MM.1S (cell line): ENCODE data around the gene PPP3R2.

Experiments
- DNase-seq: peaks from one replicate; pipeline ENCODE4 v3.0.0-alpha.2; 2015
- H2AFZ ChIP-seq: fragments of 300-600 bp; sonication (generic); 2 replicates; pipeline ENCODE4 v1.6.0; 2016; ENCODE audit warnings: antibody characterized with exemption, low read length
- H3F3A ChIP-seq: fragments of 300-600 bp; sonication (generic); 2 replicates; pipeline ENCODE4 v1.6.1; 2016; ENCODE audit warnings: mild to moderate bottlenecking, antibody characterized with exemption, low read length, moderate library complexity, mixed read lengths; ENCODE audit not compliant: insufficient read depth
- H3K27ac ChIP-seq: fragments of 300-600 bp; sonication (generic); 2 replicates; pipeline ENCODE4 v1.5.1; 2016; ENCODE audit warnings: mild to moderate bottlenecking, low read length
- H3K27me3 ChIP-seq: fragments of 300-600 bp; sonication (generic); replicated peaks from 2 replicates; pipeline ENCODE4 v1.6.0; 2016; ENCODE audit warnings: low read length; ENCODE audit not compliant: insufficient read depth
- H3K36me3 ChIP-seq: fragments of 300-600 bp; sonication (generic); replicated peaks from 2 replicates; pipeline ENCODE4 v1.6.1; 2016; ENCODE audit warnings: mild to moderate bottlenecking, low read length, mixed read lengths; ENCODE audit not compliant: insufficient read depth
- H3K4me1 ChIP-seq: fragments of 300-600 bp; sonication (generic); 2 replicates; pipeline ENCODE4 v1.6.1; 2016; ENCODE audit warnings: low read length, mixed read lengths
- H3K4me2 ChIP-seq: fragments of 300-600 bp; sonication (generic); 2 replicates; pipeline ENCODE4 v1.6.0; 2016; ENCODE audit warnings: low read depth, low read length
- H3K4me3 ChIP-seq: fragments of 300-600 bp; sonication (generic); 2 replicates; pipeline ENCODE4 v1.5.1; 2016; ENCODE audit warnings: low read length, mixed read lengths
- H3K79me2 ChIP-seq: fragments of 300-600 bp; sonication (generic); 2 replicates; pipeline ENCODE4 v1.6.1; 2016; ENCODE audit warnings: mixed run types, low read length, mixed read lengths
- H3K9ac ChIP-seq: fragments of 300-600 bp; sonication (generic); 2 replicates; pipeline ENCODE4 v1.6.1; 2016; ENCODE audit warnings: low read length, mixed read lengths
- H3K9me2 ChIP-seq: fragments of 300-600 bp; sonication (generic); replicated peaks from 2 replicates; pipeline ENCODE4 v1.6.1; 2016; ENCODE audit warnings: mild to moderate bottlenecking, low read length, mixed read lengths; ENCODE audit not compliant: insufficient read depth
- H3K9me3 ChIP-seq: fragments of 300-600 bp; sonication (generic); replicated peaks from 2 replicates; pipeline ENCODE4 v1.6.1; 2016; ENCODE audit warnings: mild to moderate bottlenecking, low read length, mixed read lengths; ENCODE audit not compliant: insufficient read depth
- H4K20me1 ChIP-seq: fragments of 300-600 bp; sonication (generic); 2 replicates; pipeline ENCODE4 v1.6.1; 2016; ENCODE audit warnings: mild to moderate bottlenecking, low read length, moderate library complexity, mixed read lengths; ENCODE audit not compliant: insufficient read depth
- EZH2 ChIP-seq: fragments of 300-600 bp; sonication (generic); optimal IDR thresholded peaks from 2 replicates; pipeline ENCODE3; 2017; ENCODE audit warnings: low read depth, mild to moderate bottlenecking, antibody characterized with exemption, low read length, mixed read lengths
- EZH2phosphoT487 ChIP-seq: fragments of 300-600 bp; sonication (generic); IDR thresholded peaks from 2 replicates; pipeline ENCODE4 v1.6.1; 2018; ENCODE audit warnings: antibody characterized with exemption, low read length
- TF ChIP-seq, protein P1 (sequence below): fragments of 300-600 bp; sonication (generic); IDR thresholded peaks from 2 replicates; pipeline ENCODE4 v1.5.1; 2016; ENCODE audit warnings: antibody characterized with exemption, low read length, mixed read lengths

Gene PPP3R2

DNA sequence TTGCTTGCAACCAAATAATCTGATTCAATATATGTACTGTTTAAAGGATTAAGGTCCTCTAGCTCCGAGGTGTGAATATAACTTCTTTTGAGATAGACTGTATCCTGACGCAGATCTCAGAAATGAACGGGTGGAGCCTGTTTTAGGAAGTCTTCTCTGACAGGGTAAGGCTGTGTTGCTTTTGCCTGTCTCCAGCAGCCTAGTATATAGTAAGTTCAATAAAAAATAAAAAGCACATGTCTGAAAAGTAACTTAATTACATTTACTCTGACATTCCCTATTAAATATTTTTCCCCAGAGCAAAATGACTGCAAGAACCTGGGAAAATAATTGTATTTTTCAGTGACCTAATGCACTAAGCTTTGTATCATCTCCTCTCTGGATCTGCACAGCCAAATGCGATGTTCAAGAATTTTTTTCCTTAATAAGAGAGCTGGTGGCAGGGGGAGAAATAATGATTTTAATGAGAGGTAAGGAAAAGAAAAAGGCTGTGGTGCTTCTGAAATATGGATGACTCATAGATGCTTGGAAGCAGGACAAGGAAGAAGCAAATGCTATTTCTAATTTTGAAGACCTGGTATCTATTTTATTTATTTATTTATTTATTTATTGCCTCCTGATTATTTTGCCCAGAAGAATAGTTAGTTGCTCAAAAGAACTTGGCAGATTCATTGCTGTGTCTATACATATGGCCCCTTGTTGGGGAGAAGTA, 7.3 kb downstream of the PPP3R2 start:
- Histone ChIP-seq H3K9ac (no peak overlapping the region), H3K4me2 (no peak overlapping the region), H3K79me2 (no peaks in the 10 kb centered on the region), H3K4me3 (no peak overlapping the region), H3F3A (no peaks in the 10 kb centered on the region), H3K36me3 (no peaks in the 10 kb centered on the region), H3K9me3 (no peaks in the 10 kb centered on the region), H4K20me1 (no peaks in the 10 kb centered on the region), H3K27me3 (no peaks in the 10 kb centered on the region), H3K27ac (no peak overlapping the region), H2AFZ (no peak overlapping the region), H3K4me1 (no peaks in the 10 kb centered on the region), H3K9me2 (no peaks in the 10 kb centered on the region)
- TF ChIP-seq EZH2 (no peak), EZH2phosphoT487 (no peak)
- TF ChIP-seq, protein P1, sequence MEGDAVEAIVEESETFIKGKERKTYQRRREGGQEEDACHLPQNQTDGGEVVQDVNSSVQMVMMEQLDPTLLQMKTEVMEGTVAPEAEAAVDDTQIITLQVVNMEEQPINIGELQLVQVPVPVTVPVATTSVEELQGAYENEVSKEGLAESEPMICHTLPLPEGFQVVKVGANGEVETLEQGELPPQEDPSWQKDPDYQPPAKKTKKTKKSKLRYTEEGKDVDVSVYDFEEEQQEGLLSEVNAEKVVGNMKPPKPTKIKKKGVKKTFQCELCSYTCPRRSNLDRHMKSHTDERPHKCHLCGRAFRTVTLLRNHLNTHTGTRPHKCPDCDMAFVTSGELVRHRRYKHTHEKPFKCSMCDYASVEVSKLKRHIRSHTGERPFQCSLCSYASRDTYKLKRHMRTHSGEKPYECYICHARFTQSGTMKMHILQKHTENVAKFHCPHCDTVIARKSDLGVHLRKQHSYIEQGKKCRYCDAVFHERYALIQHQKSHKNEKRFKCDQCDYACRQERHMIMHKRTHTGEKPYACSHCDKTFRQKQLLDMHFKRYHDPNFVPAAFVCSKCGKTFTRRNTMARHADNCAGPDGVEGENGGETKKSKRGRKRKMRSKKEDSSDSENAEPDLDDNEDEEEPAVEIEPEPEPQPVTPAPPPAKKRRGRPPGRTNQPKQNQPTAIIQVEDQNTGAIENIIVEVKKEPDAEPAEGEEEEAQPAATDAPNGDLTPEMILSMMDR, result no peak
- no peak for DNase-seq

DNA sequence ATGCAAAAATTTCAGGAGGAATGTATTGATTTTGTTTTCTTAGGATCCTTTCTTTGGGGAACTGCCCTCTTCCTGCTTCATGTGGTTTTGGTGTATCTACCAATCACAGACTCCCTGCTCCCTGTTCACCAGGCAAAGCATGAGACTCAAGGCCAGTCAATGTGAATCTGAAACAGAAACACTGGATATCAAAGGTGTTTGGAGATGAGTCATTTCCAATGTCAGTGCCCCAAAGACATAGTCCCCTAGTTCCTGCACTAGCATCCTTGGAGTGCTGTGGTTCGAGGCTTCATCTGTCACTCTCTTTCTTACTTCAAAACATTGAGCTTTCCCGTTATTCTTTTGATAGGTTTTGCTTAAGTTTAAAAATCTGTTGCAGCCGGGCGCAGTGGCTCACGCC, 8.1 kb downstream of the PPP3R2 start:
- Histone ChIP-seq H4K20me1 (no peaks in the 10 kb centered on the region), H3K4me1 (no peaks in the 10 kb centered on the region), H3K4me2 (no peak overlapping the region), H3K4me3 (no peak overlapping the region), H3K36me3 (no peaks in the 10 kb centered on the region), H2AFZ (no peak overlapping the region), H3K9me2 (no peaks in the 10 kb centered on the region), H3K27me3 (no peaks in the 10 kb centered on the region), H3K79me2 (no peaks in the 10 kb centered on the region), H3K27ac (no peak overlapping the region), H3K9ac (no peak overlapping the region), H3K9me3 (no peaks in the 10 kb centered on the region), H3F3A (no peaks in the 10 kb centered on the region)
- TF ChIP-seq EZH2phosphoT487, result no peak
- TF ChIP-seq EZH2, result no peak
- TF ChIP-seq, protein P1, result no peak
- no peak for DNase-seq

DNA sequence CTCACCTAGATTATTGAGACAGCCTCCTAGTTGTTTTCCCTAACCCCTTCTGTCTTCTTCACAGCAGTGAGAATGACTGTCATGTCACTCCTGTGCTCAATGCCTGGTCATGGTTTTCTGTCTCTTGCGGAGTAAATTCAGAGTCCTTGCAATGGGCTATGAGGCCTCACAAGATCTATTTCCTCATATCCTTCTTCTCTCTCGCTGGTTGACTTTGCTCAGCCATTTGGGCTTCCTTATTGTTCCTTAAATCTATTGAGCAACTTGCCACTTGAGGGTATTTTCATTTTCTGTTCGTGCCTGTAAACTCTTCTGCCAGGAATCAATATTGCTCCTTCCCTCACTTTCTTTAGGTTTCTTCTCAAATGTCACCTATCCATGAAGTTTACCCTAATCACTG, 9.0 kb downstream of the PPP3R2 start:
- H3F3A ChIP-seq, result no peaks in the 10 kb centered on the region
- no peaks in the 10 kb centered on the region for H3K4me1 ChIP-seq
- H3K79me2 ChIP-seq, result no peaks in the 10 kb centered on the region
- TF ChIP-seq EZH2phosphoT487 (no peak), EZH2 (no peak)
- TF ChIP-seq, protein P1, result no peak
- H3K9ac ChIP-seq, result no peak overlapping the region
- no peaks in the 10 kb centered on the region for H3K9me2 ChIP-seq
- no peaks in the 10 kb centered on the region for H4K20me1 ChIP-seq
- no peaks in the 10 kb centered on the region for H3K27me3 ChIP-seq
- no peaks in the 10 kb centered on the region for H3K9me3 ChIP-seq
- H3K4me2 ChIP-seq, result no peak overlapping the region
- no peak overlapping the region for H3K27ac ChIP-seq
- H3K4me3 ChIP-seq, result no peak overlapping the region
- DNase-seq, result no peak
- no peak overlapping the region for H2AFZ ChIP-seq
- H3K36me3 ChIP-seq, result no peaks in the 10 kb centered on the region
